Measurements from ENCODE around the gene ACO2.

DNA sequence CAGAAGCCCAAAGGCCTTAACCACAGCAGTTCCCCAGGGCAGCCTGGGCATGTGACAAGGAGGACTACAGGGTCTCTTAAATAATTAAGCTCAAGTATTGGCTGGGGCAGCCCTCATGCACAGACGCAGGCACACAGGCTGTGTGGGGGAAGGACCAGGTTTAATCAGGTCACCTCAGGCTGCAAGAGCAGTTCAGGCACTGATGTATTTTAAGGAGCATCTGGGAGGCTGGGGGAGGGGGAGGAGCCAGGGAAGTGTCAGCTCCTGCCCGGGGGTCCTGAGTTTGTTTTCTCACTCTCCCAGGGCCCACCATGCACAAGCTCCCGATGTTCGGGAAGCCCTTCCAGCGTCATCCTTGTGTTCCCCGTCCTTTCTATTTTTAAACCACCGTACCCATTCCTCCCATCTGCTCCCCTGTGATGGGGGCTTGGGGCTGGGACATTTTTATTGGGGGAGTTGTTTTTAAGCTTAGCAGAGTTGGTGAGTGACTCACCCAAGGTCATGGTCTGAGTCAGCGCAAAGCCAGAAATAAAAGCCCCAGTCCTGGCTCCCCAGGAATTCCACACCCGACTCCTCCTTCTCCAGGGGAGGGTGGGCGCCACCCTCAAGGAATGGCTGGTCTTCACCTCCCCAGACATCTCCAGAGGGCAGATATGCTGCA is 94.3 kb downstream of the ACO2 start:
- TF ChIP-seq, protein P1, sequence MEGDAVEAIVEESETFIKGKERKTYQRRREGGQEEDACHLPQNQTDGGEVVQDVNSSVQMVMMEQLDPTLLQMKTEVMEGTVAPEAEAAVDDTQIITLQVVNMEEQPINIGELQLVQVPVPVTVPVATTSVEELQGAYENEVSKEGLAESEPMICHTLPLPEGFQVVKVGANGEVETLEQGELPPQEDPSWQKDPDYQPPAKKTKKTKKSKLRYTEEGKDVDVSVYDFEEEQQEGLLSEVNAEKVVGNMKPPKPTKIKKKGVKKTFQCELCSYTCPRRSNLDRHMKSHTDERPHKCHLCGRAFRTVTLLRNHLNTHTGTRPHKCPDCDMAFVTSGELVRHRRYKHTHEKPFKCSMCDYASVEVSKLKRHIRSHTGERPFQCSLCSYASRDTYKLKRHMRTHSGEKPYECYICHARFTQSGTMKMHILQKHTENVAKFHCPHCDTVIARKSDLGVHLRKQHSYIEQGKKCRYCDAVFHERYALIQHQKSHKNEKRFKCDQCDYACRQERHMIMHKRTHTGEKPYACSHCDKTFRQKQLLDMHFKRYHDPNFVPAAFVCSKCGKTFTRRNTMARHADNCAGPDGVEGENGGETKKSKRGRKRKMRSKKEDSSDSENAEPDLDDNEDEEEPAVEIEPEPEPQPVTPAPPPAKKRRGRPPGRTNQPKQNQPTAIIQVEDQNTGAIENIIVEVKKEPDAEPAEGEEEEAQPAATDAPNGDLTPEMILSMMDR (conservative IDR thresholded peaks at IDR 0.05; ENCODE audit: low read length), result no peak
- TF ChIP-seq EZH2phosphoT487 (IDR thresholded peaks at IDR 0.05; ENCODE audit: borderline replicate concordance), result no peak
